A549 (cell line): ENCODE data around the gene USP25.

Experiments used
- MAX ChIP-seq: IDR thresholded peaks from 2 replicates; pipeline ENCODE4 v1.6.1; 2012
- MYC ChIP-seq: IDR thresholded peaks from 2 replicates; pipeline ENCODE4 v1.6.1; 2012; ENCODE audit warnings: mild to moderate bottlenecking, inconsistent platforms, low read length, improper control_type of control experiment, borderline replicate concordance
- POLR2A ChIP-seq: IDR thresholded peaks from 2 replicates; pipeline ENCODE4 v1.6.1; 2012; ENCODE audit warnings: mild to moderate bottlenecking, low read length
- TF ChIP-seq, protein P1 (sequence below): fragments of >200 bp; sonication (Bioruptor Twin); formaldehyde crosslinking; IDR thresholded peaks from 3 replicates; pipeline ENCODE4 v1.5.1; 2016
- TF ChIP-seq, protein P2 (sequence below): fragments of 200-600 bp; sonication (generic); IDR thresholded peaks from 2 replicates; pipeline ENCODE4 v1.6.1; 2016; ENCODE audit warnings: antibody characterized with exemption, mild to moderate bottlenecking, moderate library complexity

DNA sequence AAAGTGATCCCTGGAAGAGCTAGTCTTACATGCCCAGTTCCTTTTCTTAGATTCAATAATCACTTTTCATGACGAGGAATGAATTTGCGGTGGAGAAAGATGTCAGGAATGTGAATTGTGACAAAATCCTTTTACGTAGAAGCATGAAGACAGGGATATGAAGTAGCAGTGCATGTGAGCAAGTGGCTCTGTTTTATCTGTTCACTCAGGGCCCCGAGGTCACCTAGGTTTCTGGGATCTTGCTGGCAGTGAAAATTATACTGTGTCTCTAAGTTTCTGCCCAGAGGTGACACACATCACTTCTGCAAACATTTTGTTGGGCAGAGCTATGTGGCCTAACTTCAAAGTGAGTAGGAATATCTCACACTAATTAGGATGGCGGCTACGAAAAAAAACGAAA is 79.3 kb downstream of the USP25 start:
- TF ChIP-seq, protein P1, sequence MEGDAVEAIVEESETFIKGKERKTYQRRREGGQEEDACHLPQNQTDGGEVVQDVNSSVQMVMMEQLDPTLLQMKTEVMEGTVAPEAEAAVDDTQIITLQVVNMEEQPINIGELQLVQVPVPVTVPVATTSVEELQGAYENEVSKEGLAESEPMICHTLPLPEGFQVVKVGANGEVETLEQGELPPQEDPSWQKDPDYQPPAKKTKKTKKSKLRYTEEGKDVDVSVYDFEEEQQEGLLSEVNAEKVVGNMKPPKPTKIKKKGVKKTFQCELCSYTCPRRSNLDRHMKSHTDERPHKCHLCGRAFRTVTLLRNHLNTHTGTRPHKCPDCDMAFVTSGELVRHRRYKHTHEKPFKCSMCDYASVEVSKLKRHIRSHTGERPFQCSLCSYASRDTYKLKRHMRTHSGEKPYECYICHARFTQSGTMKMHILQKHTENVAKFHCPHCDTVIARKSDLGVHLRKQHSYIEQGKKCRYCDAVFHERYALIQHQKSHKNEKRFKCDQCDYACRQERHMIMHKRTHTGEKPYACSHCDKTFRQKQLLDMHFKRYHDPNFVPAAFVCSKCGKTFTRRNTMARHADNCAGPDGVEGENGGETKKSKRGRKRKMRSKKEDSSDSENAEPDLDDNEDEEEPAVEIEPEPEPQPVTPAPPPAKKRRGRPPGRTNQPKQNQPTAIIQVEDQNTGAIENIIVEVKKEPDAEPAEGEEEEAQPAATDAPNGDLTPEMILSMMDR: no peak
- TF ChIP-seq, protein P2, sequence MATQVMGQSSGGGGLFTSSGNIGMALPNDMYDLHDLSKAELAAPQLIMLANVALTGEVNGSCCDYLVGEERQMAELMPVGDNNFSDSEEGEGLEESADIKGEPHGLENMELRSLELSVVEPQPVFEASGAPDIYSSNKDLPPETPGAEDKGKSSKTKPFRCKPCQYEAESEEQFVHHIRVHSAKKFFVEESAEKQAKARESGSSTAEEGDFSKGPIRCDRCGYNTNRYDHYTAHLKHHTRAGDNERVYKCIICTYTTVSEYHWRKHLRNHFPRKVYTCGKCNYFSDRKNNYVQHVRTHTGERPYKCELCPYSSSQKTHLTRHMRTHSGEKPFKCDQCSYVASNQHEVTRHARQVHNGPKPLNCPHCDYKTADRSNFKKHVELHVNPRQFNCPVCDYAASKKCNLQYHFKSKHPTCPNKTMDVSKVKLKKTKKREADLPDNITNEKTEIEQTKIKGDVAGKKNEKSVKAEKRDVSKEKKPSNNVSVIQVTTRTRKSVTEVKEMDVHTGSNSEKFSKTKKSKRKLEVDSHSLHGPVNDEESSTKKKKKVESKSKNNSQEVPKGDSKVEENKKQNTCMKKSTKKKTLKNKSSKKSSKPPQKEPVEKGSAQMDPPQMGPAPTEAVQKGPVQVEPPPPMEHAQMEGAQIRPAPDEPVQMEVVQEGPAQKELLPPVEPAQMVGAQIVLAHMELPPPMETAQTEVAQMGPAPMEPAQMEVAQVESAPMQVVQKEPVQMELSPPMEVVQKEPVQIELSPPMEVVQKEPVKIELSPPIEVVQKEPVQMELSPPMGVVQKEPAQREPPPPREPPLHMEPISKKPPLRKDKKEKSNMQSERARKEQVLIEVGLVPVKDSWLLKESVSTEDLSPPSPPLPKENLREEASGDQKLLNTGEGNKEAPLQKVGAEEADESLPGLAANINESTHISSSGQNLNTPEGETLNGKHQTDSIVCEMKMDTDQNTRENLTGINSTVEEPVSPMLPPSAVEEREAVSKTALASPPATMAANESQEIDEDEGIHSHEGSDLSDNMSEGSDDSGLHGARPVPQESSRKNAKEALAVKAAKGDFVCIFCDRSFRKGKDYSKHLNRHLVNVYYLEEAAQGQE: no peak
- no peak for TF ChIP-seq MAX
- TF ChIP-seq MYC: no peak
- no peak for TF ChIP-seq POLR2A
